OCI-LY3 (cell line): ENCODE data around the gene GGPS1.

Experiments
- EZH2phosphoT487 ChIP-seq: fragments of 200-600 bp; shearing (Covaris generic); IDR thresholded peaks from 2 replicates; pipeline ENCODE4 v1.6.1; 2018; ENCODE audit warnings: antibody characterized with exemption, mixed run types, low read depth
- TF ChIP-seq, protein P1 (sequence below): fragments of 200-600, 300-600 bp; sonication (generic); IDR thresholded peaks from 2 replicates; pipeline ENCODE4 v1.5.1; 2014; ENCODE audit warnings: antibody characterized with exemption, low read length, low read depth

GRCh38 chr1:235367000-235367908, 38.9 kb downstream of the GGPS1 start, which contains the start of gene TBCE:
- no peak for TF ChIP-seq EZH2phosphoT487
- TF ChIP-seq, protein P1, sequence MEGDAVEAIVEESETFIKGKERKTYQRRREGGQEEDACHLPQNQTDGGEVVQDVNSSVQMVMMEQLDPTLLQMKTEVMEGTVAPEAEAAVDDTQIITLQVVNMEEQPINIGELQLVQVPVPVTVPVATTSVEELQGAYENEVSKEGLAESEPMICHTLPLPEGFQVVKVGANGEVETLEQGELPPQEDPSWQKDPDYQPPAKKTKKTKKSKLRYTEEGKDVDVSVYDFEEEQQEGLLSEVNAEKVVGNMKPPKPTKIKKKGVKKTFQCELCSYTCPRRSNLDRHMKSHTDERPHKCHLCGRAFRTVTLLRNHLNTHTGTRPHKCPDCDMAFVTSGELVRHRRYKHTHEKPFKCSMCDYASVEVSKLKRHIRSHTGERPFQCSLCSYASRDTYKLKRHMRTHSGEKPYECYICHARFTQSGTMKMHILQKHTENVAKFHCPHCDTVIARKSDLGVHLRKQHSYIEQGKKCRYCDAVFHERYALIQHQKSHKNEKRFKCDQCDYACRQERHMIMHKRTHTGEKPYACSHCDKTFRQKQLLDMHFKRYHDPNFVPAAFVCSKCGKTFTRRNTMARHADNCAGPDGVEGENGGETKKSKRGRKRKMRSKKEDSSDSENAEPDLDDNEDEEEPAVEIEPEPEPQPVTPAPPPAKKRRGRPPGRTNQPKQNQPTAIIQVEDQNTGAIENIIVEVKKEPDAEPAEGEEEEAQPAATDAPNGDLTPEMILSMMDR: no peak
